ENCODE results near the gene ZNF526.

The ZNF526 gene

DNA sequence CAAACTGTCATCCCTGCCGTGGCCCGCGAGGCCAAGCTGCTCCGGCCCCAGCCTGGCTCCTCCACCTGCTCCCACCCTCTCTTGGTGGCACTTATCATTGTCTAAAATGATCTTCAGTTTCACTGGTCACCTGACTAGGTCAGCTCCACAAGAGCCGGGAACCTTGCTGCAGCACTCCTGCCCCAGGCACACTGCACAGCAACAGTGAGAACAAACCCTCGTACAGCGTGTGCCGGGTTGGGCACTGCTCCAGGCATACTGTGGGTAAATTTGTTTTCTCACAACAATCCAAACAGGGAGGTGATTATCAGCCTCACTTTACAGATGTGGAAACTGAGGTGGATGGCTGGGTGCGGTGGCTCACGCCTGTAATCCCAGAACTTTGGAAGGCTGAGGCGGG, 11.5 kb upstream of the ZNF526 start:
- DNase-seq (ENCODE audit: low read depth): no peak
- no peak overlapping the region for H3K4me3 ChIP-seq (ENCODE audit: control insufficient read depth, low read depth, low read length)
- TF ChIP-seq CTCF (conservative IDR thresholded peaks at IDR 0.05; ENCODE audit: control insufficient read depth, insufficient read depth, low read depth, low read length): no peak

DNA sequence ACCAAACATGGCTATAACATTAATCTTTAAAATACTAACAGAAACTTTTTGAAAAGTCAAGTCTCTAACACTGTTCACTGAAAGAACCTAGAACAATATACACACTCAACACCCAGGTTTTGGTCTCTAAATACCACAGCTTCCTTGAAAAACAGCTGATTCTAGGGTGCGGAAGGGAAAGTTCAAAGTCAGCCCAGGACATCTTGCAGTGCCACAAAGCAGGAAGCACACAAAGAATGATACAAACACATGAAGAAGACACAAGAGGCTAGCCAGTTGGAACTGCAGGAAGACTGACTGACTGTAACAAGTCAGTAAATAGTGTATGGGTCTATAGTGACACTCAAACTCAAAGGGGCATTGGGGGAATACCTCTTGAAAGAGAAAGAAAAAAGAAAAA, 7.2 kb upstream of the ZNF526 start:
- no peak for TF ChIP-seq CTCF (conservative IDR thresholded peaks at IDR 0.05; ENCODE audit: control insufficient read depth, insufficient read depth, low read depth, low read length)
- no peak overlapping the region for H3K4me3 ChIP-seq (ENCODE audit: control insufficient read depth, low read depth, low read length)
- DNase-seq (ENCODE audit: low read depth): no peak

- H3K4me3 ChIP-seq (ENCODE audit: control insufficient read depth, low read depth, low read length): no peak overlapping the region
- no peak for DNase-seq (ENCODE audit: low read depth)
- TF ChIP-seq CTCF (conservative IDR thresholded peaks at IDR 0.05; ENCODE audit: control insufficient read depth, insufficient read depth, low read depth, low read length): no peak
Observed at GRCh38 chr19:42214810-42215485, 5.2 kb upstream of the ZNF526 start.

DNA sequence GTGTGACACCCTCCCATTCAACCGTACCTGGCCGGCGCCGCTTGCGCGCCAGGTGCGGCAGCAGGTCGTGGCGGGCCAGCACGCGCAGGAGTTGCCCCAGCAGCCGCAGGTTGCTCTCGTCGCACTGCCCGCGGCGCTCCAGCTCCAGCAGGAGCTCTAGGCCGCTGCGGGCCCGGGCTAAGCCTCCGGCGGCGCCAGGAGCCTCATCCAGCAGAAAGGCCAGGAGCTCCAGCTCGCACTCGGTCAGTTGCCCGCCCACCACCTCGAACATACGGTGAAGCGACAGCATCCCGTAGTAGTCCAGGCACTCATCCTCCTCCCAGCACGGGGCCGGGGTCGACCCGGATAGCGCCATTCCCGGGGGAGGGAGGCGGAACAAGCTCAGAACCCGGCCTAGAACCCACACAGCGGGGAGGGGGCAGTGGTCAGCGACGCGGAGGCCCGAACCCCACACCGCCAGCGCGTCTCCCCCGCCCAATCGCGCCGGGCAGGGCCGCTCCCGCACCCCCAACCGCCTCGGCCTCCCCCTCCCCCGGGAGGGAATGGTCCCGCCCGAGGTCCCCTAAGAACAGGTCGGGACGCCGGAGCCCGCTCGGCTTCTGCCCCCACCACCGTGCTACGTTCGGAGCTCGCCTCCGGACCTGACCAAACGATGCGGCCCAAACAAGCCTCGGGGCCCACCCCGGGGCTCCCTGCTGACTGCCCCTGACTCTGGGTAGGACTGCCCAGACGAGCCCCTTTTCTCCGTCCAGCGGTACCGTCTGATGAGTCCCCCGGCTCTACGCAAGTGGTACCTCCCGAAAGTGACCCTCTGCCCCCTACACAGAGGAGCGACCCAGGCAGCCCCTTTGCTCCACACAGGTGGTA, 3.2 kb upstream of the ZNF526 start:
- DNase-seq (ENCODE audit: low read depth): peak; percentile 11
- peak overlapping the region; percentile 93 for H3K4me3 ChIP-seq (ENCODE audit: control insufficient read depth, low read depth, low read length)
- no peak for TF ChIP-seq CTCF (conservative IDR thresholded peaks at IDR 0.05; ENCODE audit: control insufficient read depth, insufficient read depth, low read depth, low read length)

GRCh38 chr19:42217520-42218437, 2.3 kb upstream of the ZNF526 start, which contains the start of gene DEDD2:
TSS of gene DEDD2 (minus strand) at chr19:42217677. CDS start at chr19:42217007, 670 bp downstream.
- TF ChIP-seq CTCF (conservative IDR thresholded peaks at IDR 0.05; ENCODE audit: control insufficient read depth, insufficient read depth, low read depth, low read length): no peak
- H3K4me3 ChIP-seq (ENCODE audit: control insufficient read depth, low read depth, low read length): peak within 1 kb of the TSS; percentile 93

GRCh38 chr19:42220751-42221097, 612 bp downstream of the ZNF526 start:
- TF ChIP-seq CTCF (conservative IDR thresholded peaks at IDR 0.05; ENCODE audit: control insufficient read depth, insufficient read depth, low read depth, low read length): no peak
- H3K4me3 ChIP-seq (ENCODE audit: control insufficient read depth, low read depth, low read length): peak overlapping the region; percentile 97
- no peak for DNase-seq (ENCODE audit: low read depth)

More at GRCh38 chr19:42217520-42218437, 2.3 kb upstream of the ZNF526 start, which contains the start of gene DEDD2:
- peak; percentile 99 for DNase-seq (ENCODE audit: low read depth)

All from fibroblast of mammary gland (primary cell).